NCI-H2196 treated with DMSO at 0.1 percent for 48 hours (cell line): ENCODE results near the gene ERMARD.

ENCODE experiments used
- DNase-seq: peaks from one replicate; lab custom pipeline; 2025; ENCODE audit not compliant: unreplicated experiment; lab: John Stamatoyannopoulos, UW

The ERMARD gene

DNA sequence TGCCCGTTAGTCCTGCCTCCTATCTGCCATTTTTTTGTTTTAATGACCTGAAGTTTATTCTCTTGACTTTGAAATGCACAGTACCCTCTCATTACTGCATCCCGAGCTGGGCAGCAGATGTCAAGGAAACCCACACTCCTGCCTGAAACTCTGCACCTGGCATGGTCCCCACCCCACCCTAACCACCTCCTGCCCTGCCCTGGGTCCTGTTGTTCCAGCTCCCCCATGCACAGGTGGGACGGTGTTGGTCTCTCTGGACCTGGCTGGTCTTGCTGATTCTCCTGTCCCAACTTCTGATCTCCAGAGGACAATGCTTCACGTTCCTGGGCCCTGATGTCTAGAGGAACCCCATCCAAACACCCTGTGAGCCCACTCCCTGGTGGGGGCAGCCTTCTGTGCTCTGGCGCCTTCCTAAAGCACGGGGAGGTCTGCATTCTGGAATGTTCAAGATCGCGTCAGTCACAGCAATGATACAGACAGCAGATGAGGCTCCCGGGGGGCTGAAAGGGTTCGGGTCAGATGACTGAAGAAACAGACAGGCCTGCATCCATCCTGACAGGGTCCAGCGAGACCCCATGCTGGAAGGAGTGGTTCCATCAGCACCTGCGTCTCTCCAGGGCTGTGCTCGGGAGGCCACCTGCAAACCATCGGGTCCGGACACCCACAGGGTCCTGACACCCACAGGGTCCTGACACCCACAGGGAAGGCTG is 73.6 kb downstream of the ERMARD start:
- DNase-seq, result no peak

DNA sequence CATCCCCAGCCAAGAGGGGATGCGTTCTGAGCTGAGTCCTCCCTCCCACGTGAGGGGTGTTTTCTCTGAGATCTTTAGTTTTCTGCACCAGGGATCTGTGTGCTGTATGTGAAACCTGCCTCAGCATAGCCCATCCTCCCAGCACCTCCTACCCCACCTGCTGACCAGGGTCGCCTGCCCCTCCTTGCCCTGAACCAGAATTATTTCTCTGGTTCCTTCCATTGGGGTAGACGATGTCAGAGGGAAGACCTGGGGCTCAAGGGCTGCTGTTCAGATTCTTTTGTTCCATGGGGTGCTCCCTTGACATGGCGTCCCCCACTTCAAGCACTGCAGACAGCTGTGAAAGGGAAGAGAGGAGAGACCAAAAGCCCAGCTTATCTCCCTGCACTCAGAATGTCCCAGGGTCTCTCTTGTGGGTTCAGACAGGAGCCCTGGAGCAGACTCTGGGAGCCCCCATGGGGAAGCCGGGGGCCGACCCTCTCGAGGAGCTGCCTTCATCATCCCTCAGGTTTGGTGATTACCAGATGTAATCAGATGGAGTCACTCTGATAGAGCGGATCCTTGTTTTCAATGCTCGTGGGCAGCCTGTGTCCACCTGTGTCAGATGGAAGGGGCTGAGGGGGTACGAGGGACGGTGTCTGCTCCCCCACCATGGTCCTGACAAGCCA is 74.3 kb downstream of the ERMARD start:
- DNase-seq, result no peak

DNA sequence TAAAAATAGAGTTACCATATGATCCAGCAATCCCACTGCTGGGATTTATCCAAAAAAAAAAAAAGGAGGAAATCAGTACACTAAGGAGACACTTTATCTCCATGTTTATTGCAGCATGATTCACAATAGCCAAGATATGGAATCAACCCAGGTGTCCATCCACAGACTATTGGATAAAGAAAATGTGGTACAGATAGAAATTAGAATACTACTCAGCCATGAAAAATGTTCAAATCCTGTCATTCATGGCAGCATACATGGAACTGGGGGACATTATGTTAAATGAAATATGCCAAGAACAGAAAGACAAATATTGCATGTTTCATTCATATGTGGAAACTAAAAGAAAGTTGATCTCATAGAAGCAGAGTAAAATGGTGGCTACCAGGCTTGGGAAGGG is 75.3 kb downstream of the ERMARD start:
- no peak for DNase-seq

DNA sequence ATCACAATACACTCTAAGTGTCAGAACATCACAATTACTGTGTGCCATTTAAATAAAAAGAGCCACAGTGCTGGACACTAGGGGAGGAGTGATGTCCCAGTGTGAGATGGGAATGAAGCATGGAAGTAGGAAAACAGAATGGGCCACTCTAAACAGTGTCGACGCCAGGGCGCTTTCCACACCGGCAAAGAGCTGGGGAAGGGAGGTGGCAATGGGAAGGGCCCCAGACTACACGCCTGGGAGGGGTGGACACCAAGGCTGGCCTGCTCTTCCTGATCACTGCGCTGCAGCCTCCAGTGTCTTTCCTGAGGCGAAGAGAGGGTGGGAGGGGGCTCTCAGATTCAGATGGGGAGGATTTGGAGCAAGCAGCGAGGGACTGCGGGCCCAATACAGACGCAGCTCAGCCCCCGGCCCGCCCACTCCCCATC is 75.9 kb downstream of the ERMARD start:
- no peak for DNase-seq

DNA sequence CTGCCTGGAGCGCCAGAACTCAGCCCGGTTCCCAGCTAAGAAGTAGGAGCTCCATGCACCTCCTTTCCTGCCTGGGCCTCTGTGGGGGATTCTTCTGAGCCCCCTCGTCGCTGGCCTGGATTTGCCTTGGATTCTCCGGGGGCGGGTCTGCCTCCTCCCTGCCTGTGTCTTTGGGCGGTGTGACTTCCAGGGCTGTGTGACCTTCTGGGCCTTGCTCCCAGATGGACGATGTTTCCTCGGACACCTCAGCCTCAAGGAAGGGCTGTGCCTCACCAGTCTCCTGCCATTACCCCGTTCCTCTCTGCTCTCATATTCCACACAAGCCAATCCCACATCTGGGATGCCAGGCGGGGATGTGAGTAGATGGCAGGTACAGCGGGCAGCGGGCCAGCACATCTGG is 76.8 kb downstream of the ERMARD start:
- DNase-seq, result no peak

DNA sequence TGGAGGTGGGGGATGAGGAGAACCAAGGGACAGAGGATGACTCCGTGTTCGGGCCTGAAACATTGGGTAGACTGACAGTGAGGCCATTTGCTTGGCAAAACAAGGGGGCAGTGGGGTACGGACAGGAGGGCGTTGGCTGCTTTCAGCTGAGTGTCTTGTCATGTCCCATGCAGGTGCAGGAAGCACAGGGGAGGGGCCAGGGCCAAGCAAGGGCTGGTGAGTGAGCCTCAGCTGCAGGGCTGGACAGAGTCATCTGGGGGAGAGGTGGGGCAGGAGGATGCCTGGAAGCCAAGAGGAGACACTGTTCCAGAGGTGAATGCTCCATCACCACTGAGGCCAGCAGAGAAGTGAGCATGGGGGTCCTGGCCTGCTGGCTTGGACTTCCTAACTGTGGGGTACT is 78.4 kb downstream of the ERMARD start:
- DNase-seq, result no peak

DNA sequence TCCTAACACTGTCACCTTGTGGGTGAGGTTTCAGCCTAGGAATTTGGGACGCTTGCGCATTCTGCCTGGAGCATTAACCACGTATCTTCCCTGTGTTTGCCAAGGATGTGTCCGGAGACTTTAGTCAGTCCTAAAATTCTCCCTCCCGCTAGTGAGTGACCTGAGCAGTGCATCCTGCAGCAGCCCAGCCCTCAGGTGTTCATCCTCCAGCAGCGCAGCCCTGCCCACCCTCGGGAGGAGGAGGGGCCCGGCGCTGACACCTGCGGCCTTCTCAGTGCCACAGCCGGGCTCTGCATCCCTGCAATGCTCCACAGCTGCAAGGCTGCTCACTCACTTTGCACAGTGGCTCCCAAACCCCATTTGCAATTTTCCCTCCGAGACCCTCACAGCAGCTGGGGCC is 79.5 kb downstream of the ERMARD start:
- DNase-seq, result no peak
